ENCODE results near the gene LHPP.
"Not testable (repeated sequence)": the region's sequence is repeated elsewhere in the genome, so short reads cannot be mapped to it uniquely, and the experiment has no call there.

The LHPP gene, protein sequence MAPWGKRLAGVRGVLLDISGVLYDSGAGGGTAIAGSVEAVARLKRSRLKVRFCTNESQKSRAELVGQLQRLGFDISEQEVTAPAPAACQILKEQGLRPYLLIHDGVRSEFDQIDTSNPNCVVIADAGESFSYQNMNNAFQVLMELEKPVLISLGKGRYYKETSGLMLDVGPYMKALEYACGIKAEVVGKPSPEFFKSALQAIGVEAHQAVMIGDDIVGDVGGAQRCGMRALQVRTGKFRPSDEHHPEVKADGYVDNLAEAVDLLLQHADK

DNA sequence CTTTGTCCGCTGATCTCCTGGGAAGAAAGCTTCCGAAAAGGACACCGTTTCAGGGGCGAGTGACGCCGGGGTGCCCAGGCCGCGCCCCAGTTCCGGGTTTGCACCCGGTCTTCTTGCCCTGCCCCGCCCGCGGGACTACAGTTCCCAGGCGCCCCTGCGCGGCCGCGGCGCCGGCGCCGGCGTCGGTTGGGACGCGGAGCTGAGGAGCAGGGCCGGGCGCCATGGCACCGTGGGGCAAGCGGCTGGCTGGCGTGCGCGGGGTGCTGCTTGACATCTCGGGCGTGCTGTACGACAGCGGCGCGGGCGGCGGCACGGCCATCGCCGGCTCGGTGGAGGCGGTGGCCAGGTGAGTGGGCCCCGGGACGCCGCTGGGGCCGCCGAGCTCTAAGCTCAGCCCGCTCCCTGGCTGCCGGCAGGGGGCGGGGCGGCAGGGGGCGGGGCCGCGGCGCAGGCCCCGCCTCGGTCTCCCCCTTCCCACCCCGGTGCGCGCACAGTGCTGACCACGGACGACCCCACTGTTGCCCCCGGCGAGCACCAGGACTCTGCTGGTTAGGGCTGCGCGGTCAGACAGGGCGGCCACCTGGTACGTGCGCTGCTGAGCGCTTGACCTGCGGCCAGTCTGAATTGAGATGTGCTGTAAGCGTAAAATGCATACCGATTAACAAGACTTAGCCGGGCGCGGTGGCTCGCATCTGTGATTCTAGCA lies at the start of gene LHPP:
TSS of gene LHPP (plus strand) at position 182 of the 706 bp plus-strand sequence. CDS start at position 222, 40 bp downstream.
- peak; percentile 94 for DNase-seq (ENCODE audit: low spot score)

DNA sequence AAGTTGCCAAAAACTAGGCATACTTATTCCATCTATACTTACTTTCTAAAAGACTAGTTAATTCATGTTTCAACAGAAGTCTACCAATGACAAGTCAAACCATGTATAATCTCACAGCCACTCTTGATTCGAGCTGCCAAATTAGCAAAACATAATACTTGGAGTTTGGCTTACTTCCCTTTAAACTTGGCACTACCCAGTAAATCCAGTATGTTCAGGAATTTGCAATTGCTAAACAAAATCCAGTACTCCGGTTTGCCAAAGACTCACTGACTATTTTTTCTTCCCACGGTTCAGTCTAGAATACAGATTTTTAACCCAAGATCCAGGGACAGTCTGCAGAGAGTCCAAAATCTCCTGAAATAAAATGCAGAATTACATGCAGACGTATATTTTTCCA lies 47.5 kb upstream of the LHPP start:
- DNase-seq (ENCODE audit: low spot score) = peak; percentile 58

DNA sequence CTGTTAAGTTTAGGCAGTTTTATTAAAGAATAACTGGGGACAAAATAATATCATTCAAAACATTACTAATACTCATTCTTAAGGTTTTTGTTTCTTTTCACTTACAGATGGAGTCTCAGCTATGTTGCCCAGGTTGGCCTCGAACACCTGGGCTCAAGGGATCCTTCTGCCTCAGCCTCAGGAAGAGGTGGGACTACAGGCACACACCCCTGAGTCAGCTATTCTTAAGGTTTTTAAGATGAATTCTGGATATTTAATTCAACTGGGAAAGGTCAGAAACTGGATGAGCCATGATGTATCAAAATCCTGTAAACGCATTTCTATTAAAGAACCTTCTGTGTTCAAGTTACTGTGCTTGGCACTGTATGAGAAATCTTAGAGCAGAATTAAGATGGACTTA lies 46.4 kb upstream of the LHPP start:
- no peak for DNase-seq (ENCODE audit: low spot score)

DNA sequence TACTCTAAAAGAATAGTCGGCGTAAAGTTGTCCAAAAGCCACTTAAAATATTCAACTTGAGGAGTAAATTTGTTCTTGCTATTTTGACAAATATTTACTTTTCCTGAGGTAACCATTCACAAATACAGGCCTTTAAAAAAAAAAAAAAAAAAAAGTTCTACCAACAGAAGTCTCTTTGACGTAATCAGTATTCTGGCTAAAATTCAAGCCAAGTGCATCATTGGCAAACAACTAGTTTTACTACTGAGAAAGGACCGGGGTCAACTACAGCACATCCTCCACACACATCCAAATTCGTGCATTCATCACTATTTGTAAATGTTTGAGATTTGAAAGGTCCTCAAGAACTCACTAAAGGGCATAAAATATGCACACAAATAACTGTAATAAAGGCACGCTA lies 44.9 kb upstream of the LHPP start:
- DNase-seq (ENCODE audit: low spot score) = peak; percentile 31

DNA sequence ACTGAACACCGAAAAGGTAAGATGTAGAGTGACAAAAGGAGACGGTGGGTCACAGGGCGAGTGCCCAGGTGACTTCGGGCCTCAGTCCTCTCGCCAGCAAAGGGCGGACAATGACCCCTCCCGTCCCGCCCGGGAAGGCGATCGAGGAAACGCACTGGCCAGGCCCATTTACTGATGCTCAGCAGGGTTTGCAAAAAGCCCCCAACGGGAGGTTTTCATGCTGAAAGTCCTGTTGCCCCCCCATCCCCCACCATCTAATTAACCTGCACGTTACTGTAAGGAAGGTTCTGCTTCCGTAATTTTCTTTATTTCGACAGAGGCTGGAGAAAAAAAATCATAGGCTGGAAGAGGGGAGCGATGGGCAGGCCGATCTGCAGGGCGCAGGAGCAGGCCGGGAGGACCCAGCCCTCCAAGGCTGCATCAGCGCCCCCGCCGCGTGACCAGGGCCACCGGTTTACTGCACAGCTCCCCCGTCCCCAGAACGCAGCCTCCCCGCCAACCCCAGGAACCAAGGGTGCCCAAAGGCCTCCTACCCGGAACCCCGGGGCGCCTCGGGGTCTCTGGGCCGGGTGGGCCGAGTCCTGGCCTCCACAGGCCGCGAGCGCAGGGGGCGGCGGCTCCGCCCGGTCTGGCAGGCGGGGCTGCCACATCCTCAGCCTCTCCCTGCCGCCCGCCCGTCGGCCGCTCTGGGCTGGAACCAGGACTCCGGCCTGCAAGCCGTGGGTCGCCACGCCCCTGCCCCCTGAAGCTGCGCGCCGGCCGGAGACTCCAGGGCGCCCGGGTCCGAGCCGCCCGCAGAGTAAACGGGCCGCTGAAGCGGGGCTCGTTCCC lies 43.5 kb upstream of the LHPP start:
- DNase-seq (ENCODE audit: low spot score) = peak; percentile 87

DNA sequence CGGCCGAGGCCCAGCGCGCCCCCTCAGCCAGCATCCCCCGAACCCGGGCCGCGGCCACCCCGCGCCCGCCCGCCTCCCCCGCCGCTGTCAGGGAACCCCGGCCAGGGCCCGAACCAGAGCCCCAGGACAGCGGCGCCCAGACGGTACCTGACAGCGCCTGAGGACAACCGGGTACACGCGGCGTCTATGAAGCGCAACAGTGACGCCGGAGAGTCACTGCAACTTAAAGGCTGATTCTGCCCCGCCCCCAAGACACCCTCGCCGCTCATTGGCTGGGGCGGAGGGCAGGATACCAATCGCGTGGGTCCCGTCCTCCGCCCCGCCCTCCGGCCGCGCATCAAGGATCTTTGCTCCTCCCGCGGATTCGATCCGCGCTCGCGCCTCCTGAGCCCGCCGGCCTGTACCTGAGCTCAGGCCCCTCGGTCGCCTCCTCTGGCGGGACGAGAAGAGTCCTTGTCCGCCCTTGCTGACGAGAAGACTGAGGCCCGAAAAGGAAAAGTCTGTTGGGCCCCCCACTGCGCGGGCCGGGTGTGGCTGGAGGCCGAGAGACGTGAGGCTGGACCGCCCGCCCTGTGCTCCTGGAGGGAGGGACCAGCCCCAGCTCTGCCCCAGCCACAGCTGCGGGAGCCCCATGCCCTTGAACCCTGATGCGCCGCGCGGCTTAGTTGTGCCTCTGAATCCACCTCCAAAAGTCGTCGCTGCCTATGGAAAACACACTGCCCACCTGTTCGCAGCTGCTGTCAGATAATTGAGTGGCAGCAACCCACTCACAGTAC lies 42.7 kb upstream of the LHPP start, which contains the start of gene OAT:
TSS of gene OAT (minus strand) at position 198 of the 776 bp plus-strand sequence. CDS start 6,752 bp downstream, outside the sequence.
- peak; percentile 99 for DNase-seq (ENCODE audit: low spot score)

DNA sequence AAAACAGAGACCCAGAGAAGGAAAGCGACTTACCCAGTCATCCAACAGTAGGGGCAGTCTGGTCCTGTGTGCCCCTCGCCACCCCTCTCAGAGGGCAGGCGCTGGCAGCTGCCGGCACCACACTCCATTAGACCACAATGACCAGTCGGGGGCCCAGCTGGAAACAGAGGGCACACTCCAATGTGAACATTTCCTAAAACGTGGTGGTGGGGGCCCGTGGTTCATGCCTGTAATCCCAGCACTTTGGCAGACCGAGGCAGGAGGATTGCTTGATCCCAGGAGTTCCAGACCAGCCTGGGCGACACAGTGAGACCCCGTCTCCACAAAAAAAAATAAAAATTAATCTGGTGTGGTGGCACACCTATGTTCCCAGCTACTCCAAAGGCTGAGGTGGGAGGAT lies 42.0 kb upstream of the LHPP start:
- DNase-seq (ENCODE audit: low spot score) = no peak

DNA sequence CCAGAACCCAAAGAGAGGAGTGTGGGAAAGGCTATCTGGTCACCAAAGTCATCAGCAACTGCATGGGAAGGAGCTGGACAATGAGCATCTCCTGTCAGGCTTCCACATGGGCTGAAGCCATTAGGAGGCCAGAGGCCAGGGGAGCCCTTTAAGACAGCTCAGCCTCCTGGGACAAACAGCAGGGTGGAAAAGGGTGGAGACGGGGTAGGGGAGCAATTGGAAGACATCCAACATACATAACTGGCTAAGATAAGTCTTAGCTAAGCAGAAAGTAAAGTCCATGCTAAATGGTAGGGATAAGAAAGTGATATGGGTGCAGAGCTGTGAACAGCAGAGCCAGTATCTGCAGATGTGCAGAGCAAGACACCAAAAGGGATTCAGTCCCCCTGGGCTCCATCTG lies 41.4 kb upstream of the LHPP start:
- DNase-seq (ENCODE audit: low spot score) = no peak

DNA sequence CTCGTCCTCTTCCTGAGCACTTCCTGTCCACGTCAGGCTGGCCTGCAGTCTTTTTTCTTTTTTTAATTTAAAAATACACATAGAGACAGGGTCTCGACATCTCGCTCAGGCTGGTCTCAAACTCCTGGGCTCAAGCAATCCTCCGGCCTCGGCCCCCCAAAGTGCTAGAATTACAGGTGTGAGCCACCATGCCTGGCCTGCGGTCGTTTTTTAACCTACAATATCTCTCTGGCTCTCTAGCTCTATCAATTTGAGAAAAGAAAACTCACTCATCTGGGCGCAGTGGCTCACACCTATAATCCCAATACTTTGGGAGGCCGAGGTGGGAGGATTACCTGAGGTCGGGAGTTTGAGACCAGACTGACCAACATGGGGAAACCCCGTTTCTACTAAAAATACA lies 38.9 kb upstream of the LHPP start:
- DNase-seq (ENCODE audit: low spot score) = no peak

DNA sequence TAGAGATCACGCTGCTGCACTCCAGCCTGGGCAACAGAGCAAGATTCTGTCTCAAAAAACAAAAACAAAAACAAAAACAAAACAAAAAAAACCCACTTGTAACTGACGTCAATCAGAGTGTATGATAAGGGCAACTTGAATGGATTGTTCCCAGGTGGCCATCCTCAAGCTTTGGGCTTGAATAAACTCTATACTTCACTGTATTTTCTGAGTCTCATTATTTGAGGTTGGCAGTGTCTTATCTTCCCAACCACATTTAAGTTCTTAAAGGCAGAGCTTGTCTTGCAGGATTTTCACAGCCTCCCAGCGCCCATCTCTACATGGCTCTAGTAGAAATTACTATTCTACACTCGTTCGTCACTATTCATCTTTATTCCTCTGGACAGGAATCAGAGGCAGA lies 37.8 kb upstream of the LHPP start:
- no peak for DNase-seq (ENCODE audit: low spot score)

DNA sequence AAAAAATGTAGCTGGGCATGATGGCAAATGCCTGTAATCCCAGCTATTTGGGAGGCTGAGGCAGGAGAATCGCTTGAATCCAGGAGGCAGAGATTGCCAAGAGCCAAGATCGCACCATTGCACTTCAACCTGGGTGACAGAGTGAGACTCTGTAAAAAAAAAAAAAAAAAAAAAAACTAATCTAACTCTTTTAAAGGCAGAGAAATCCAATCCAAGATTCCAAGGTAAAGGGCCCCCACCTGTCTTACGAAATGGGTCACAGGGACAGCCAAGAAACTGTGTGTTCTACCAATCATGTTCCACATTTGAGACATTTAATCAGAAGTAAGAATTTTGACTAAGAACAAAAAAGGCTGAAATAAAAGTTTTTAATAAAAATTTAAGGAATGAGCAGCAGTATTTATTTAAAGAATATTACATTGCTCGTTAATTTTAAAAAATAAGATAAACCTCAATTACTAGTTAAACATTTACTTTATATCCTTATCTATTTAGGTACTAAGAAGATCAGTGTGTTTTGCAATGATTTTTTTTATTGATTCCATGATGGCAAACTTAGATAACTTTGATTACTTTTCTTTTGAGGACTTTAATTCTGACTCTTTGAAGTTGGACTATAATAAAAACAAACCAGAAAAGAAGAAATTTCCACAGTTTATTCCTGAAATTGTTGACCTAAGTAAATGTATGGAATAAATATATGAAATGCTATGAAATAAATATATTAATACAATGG lies 36.2 kb upstream of the LHPP start:
- no peak for DNase-seq (ENCODE audit: low spot score)

DNA sequence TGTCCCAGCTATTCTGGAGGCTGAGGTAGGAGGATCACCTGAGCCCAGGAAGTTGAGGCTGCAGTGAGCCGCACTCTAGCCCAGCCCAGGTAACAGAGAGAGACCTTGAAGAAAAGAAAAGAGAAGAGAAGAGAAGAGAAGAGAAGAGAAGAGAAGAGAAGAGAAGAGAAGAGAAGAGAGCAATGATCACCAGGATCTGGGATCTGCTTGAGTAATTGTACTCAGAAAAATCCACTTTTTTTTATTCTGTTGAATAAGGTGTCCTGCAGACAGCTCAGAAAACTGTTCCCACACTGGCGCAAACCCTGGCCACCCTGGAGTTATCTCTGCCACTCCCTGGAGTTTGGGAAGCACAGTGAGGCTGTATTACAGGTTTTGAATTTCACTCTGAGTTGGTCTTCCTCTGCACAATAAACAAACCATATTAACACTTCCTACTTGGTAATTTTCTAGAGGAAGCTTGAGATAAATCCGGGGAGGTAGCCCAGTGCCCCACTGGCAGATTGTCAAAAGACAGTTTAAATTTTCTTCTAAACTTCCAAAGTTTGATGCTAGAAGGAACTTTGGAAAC lies 33.3 kb upstream of the LHPP start:
- DNase-seq (ENCODE audit: low spot score) = no peak

DNA sequence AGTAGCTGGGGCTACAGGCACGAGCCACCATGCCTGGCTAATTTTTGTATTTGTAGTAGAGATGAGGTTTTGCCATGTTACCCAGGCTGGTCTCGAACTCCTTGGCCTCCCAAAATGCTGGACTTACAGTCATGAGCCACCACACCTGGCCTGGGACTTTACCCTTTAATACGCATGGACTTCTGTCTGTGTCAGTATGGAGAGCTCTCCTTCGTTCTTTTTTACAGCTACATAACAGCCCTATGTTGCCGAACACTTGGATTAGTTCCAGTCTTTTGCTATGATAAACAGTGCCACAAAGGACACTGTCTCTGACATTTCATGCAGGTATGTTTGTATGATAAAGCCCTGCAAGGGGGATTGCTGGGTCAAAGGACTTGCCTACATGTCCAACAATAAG lies 32.0 kb upstream of the LHPP start:
- DNase-seq (ENCODE audit: low spot score) = no peak

DNA sequence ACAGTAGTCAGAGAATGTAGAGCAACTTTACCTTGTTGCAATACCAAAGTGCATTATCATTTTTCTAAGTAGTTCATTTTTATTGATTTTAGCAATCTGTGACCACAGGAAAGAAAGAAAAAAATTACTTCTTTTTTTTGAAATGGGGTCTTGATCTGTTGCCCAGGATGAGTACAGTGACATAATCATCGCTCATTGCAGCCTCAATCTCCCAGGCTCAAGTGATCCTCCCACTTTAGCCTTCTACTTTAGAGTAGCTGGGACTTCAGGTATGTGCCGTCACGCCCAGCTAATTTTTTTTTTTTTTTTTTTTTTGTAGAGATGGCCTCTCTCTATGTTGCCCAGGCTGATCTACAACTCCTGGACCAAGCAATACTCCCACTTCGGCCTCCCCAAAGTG lies 31.5 kb upstream of the LHPP start:
- DNase-seq (ENCODE audit: low spot score) = no peak

DNA sequence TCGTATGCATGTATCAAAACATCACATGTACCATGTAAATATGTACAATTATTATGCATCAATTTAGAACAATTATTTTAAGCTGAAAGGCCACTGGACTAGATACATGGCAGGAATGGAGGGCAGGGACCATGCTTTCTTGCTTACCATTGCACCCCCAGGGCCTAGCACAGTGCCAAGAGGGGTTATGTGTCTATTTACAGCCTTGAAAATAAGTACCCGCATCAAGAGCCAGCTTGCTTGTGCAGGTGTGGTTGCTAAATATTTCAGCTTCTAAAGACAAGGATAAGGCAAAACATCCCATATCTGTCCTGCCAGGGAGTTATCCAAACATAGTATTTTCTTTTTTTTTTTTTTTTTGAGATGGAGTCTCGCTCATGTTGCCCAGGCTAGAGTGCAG lies 28.2 kb upstream of the LHPP start:
- DNase-seq (ENCODE audit: low spot score) = no peak

DNA sequence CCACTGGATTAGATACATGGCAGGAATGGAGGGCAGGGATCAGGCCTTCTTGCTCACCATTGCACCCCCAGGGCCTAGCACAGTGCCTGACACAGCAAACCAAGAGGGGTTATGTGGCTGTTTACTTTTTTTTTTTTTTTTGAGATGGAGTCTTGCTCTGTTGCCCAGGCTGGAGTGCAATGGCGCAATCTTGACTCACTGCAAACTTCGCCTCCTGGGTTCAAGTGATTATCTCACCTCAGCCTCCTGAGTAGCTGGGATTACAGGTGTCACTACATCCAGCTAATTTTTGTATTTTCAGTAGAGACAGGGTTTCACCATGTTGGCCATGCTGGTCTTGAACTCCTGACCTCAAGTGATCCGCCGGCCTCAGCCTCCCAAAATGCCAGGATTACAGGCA lies 25.9 kb upstream of the LHPP start:
- not testable (repeated sequence) for DNase-seq (ENCODE audit: low spot score)

DNA sequence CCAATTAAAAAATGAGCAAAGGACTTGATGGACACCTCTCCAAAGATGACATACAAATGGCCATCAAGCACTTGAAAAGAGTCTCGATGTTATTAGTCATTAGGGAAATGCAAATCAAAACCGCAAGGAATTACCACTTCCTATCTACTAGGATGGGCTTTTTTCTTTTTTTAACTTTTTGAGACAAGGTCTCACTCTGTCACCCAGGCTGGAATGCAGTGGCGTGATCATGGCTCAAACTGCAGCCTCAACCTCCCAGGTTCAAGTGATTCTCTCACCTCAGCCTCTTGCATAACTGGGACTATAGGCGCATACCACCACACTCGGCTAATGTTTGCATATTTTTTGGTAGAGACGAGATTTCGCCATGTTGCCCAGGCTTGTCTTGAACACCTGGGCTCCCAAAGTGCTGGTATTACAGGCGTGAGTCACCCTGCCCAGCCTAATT lies 25.4 kb upstream of the LHPP start:
- no peak for DNase-seq (ENCODE audit: low spot score)

DNA sequence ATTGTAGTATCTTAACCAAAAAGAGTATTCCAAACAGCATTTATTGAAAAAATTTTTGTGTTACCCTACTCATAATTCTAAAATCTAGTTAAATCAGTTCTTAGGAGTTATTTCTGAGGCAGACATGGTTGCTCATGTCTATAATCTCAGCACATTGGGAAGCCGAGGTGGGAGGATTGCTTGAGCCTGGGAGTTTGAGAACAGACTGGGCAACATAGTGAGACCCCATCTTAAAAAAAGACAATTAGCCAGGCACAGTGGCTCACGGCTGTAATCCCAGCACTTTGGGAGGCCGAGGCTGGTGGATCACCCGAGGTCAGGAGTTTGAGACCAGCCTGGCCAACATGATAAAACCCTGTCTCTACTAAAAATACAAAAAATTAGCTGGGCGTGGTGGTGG lies 19.9 kb upstream of the LHPP start:
- DNase-seq (ENCODE audit: low spot score) = not testable (repeated sequence)

DNA sequence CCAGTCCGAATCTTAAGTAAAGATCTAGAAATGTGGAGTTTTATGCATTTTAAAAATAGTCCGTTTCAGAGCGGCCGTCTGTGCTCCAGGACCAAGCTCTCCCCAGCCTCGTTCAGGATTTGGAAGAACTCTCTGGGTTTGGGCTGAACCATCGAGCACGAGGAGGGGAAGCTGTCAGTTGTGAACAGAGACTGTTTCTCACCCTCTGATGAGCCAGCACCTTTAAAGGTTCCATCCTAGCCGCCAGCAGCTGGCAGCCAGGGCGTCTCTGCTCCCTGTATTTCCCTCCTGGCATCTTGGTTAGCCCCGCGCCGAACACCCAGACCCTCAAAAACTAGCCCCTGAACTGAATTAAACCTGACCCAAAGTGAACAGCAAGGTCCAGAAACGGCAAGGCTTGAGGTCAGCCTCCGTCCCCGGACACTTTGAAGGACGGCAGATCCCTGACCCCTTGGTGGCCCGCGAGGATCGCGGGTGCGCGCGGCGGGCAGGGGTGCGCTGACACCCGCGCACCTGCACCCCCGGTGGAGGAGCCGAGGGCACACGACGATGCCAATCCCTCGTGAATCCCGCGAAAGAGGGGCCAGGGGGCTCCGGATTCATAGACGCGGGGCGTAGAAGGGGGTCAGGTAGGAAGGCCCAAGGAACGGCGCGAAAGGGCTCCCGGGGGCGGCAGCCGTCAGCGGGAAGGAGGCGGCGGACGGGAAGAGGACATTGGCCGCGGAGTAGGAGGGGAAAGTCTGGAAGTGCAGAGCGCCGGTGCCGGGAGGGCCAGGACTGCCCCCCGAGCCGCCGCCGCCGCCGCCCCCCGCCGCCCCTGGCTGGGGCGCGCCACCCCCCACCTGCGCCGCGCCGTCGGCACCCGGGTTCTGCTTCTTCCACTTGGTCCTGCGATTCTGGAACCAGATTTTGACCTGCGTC lies 14.5 kb upstream of the LHPP start:
- DNase-seq (ENCODE audit: low spot score) = no peak
